Measurements from ENCODE around the gene SRPK2.

- TF ChIP-seq POLR2A (IDR thresholded peaks at IDR 0.05) (no peak), CTCF (IDR thresholded peaks at IDR 0.05) (no peak), POLR2AphosphoS5 (IDR thresholded peaks at IDR 0.05) (no peak)
Measured at GRCh38 chr7:105130580-105130979, 258.1 kb downstream of the SRPK2 start.

All from prostate gland (tissue), 2 donors.